SK-N-SH (cell line): ENCODE measurements around the gene APH1B. TPM values are rescaled to one million over a fixed set of nuclear protein-coding genes. Genes with fewer than 3 reads are reported as not detected.

ENCODE experiments used
- CTCF ChIA-PET: fragments of 300-600, 350-600 bp; formaldehyde crosslinking; extraction: SDS; loops from one replicate; lab custom pipeline; 2021; lab: Yijun Ruan, JAX
- POLR2A ChIA-PET: fragments of 350-600 bp; sonication (Branson Sonifier 250); formaldehyde crosslinking; extraction: SDS; loops from one replicate; lab custom pipeline; 2020; ENCODE audit warnings: antibody characterized with exemption, inconsistent platforms; lab: Yijun Ruan, JAX
- DNase-seq: peaks from one replicate; pipeline ENCODE4 v3.0.0; 2012
- H2AFZ ChIP-seq: fragments of 200-600 bp; sonication (generic); 2 replicates; pipeline ENCODE4 v1.8.1; 2016; ENCODE audit warnings: antibody characterized with exemption, mild to moderate bottlenecking, low read depth
- H3F3A ChIP-seq: fragments of 200-600 bp; sonication (generic); replicated peaks from 2 replicates; pipeline ENCODE3; 2016; ENCODE audit warnings: antibody characterized with exemption, mild to moderate bottlenecking; ENCODE audit not compliant: insufficient read depth
- H3K27ac ChIP-seq, 2 experiments: fragments of 200-500 bp in 1 of 2; fragments of 200-600 bp in 1 of 2; sonication (Bioruptor generic) in 1 of 2; sonication (generic), shearing (Covaris generic) in 1 of 2; 2 replicates each; pipeline versions ENCODE4 v1.5.1 to v1.6.1; 2014 to 2016; ENCODE audit warnings: low read depth in 2 of 2, inconsistent platforms in 1 of 2, low read length in 1 of 2, mild to moderate bottlenecking in 1 of 2, mixed read lengths in 1 of 2
- H3K27me3 ChIP-seq: fragments of 200-600 bp; sonication (generic), shearing (Covaris generic); 2 replicates; pipeline ENCODE4 v1.6.1; 2016; ENCODE audit warnings: mixed run types; ENCODE audit not compliant: insufficient read depth
- H3K36me3 ChIP-seq, 2 experiments: fragments of 200-500 bp in 1 of 2; fragments of 200-600 bp in 1 of 2; sonication (Bioruptor generic) in 1 of 2; sonication (generic) in 1 of 2; replicated peaks in 1 of 2; 2 replicates each; pipeline versions ENCODE3 to v1.5.1; 2014 to 2016; ENCODE audit warnings: low read length in 1 of 2, mild to moderate bottlenecking in 1 of 2; ENCODE audit not compliant: insufficient read depth in 2 of 2, control insufficient read depth in 1 of 2
- H3K4me1 ChIP-seq, 2 experiments: fragments of 200-500 bp in 1 of 2; fragments of 200-600 bp in 1 of 2; sonication (Bioruptor generic) in 1 of 2; sonication (generic), shearing (Covaris generic) in 1 of 2; 2 replicates each; pipeline versions ENCODE4 v1.5.1 to v1.6.1; 2014 to 2016; ENCODE audit warnings: low read depth in 1 of 2, low read length in 1 of 2, mixed run types in 1 of 2; ENCODE audit not compliant: insufficient read depth in 2 of 2, control insufficient read depth in 1 of 2
- H3K4me2 ChIP-seq: fragments of 200-600 bp; sonication (generic), shearing (Covaris generic); 2 replicates; pipeline ENCODE4 v1.6.1; 2017; ENCODE audit warnings: mixed run types
- H3K4me3 ChIP-seq, 2 experiments: fragments of 200-500 bp in 1 of 2; fragments of 200-600 bp in 1 of 2; sonication (Bioruptor generic) in 1 of 2; sonication (generic), shearing (Covaris generic) in 1 of 2; 2 replicates each; pipeline versions ENCODE4 v1.5.1 to v1.8.1; 2014 to 2016; ENCODE audit warnings: low read depth in 2 of 2, inconsistent platforms in 1 of 2, low read length in 1 of 2, mild to moderate bottlenecking in 1 of 2, mixed read lengths in 1 of 2, moderate library complexity in 1 of 2
- H3K79me2 ChIP-seq: fragments of 200-600 bp; sonication (generic); 2 replicates; pipeline ENCODE4 v1.8.1; 2017; ENCODE audit warnings: mild to moderate bottlenecking; ENCODE audit not compliant: insufficient read depth
- H3K9ac ChIP-seq: fragments of 200-600 bp; sonication (generic); 2 replicates; pipeline ENCODE4 v1.6.1; 2017; ENCODE audit warnings: mixed run types
- H3K9me2 ChIP-seq: fragments of 200-600 bp; sonication (generic); 2 replicates; pipeline ENCODE4 v1.6.1; 2017; ENCODE audit warnings: mixed run types
- H3K9me3 ChIP-seq: fragments of 200-600 bp; sonication (generic); 2 replicates; pipeline ENCODE4 v1.6.1; 2017; ENCODE audit warnings: mixed run types, mild to moderate bottlenecking, moderate library complexity
- H4K20me1 ChIP-seq: fragments of 200-600 bp; sonication (generic); 2 replicates; pipeline ENCODE4 v1.6.1; 2017; ENCODE audit warnings: mild to moderate bottlenecking, mixed run types; ENCODE audit not compliant: insufficient read depth
- CTCF ChIP-seq: fragments of 200-600 bp; sonication (generic); IDR thresholded peaks from 2 replicates; pipeline ENCODE4 v1.6.1; 2017; ENCODE audit warnings: antibody characterized with exemption, mild to moderate bottlenecking, moderate library complexity
- FOSL2 ChIP-seq: IDR thresholded peaks from 2 replicates; pipeline ENCODE4 v1.4.0; 2012; ENCODE audit warnings: low read depth, mild to moderate bottlenecking, moderate library complexity, borderline replicate concordance
- FOXJ3 ChIP-seq: sonication (generic); formaldehyde crosslinking; IDR thresholded peaks from 2 replicates; pipeline ENCODE4 v1.5.1; 2020; ENCODE audit warnings: mild to moderate bottlenecking, missing genetic modification reagents
- FOXM1 ChIP-seq: IDR thresholded peaks from 2 replicates; pipeline ENCODE4 v1.4.0; 2012; ENCODE audit warnings: low read depth, mild to moderate bottlenecking
- NRF1 ChIP-seq: IDR thresholded peaks from 2 replicates; pipeline ENCODE4 v1.6.1; 2012; ENCODE audit warnings: low read depth, mild to moderate bottlenecking, low read length
- RAD21 ChIP-seq: IDR thresholded peaks from 2 replicates; pipeline ENCODE4 v1.6.1; 2012; ENCODE audit warnings: mild to moderate bottlenecking, low read length
- RCOR1 ChIP-seq: fragments of 150-350 bp; IDR thresholded peaks from 2 replicates; pipeline ENCODE4 v1.6.1; 2017; ENCODE audit warnings: antibody characterized with exemption, low read length
- RFX5 ChIP-seq: IDR thresholded peaks from 2 replicates; pipeline ENCODE4 v1.6.1; 2012; ENCODE audit warnings: mild to moderate bottlenecking, improper control_type of control experiment, low read length
- TAF1 ChIP-seq: IDR thresholded peaks from 2 replicates; pipeline ENCODE4 v1.6.1; 2012; ENCODE audit warnings: low read depth, mild to moderate bottlenecking, low read length, moderate library complexity, borderline replicate concordance
- TCF12 ChIP-seq: IDR thresholded peaks from 2 replicates; pipeline ENCODE4 v1.4.0; 2012
- WGBS: methylation state at CpG from one replicate; pipeline ENCODE4 v1.1.6; 2017; ENCODE audit warnings: low lambda C conversion rate; 5-methylcytosine and 5-hydroxymethylcytosine counted together
- polyA plus RNA-seq, 3 experiments: library from polyadenylated mRNA; depleted of rRNA; stranded (reverse); fragments of >200 nt; gene quantifications; 2 replicates each; pipeline ENCODE4 v1.2.3, GENCODE V29; 2012
- TF ChIP-seq, protein P1 (sequence below): IDR thresholded peaks from 2 replicates; pipeline ENCODE4 v1.6.1; 2012; ENCODE audit warnings: mild to moderate bottlenecking, low read depth, low read length, moderate library complexity
- TF ChIP-seq, protein P2 (sequence below): fragments of 150-350 bp; IDR thresholded peaks from 2 replicates; pipeline ENCODE4 v1.6.1; 2016; ENCODE audit warnings: mild to moderate bottlenecking, low read depth, low read length
- TF ChIP-seq, protein P3 (sequence below): IDR thresholded peaks from 2 replicates; pipeline ENCODE4 v1.4.0; 2012; ENCODE audit warnings: low read depth
- TF ChIP-seq, protein P4 (sequence below): IDR thresholded peaks from 2 replicates; pipeline ENCODE4 v1.4.0; 2012; ENCODE audit warnings: low read depth, borderline replicate concordance
- TF ChIP-seq, protein P5 (sequence below): IDR thresholded peaks from 2 replicates; pipeline ENCODE4 v1.4.0; 2012; ENCODE audit warnings: low read depth, borderline replicate concordance

The APH1B gene
- polyA plus RNA-seq, 1 of the 3 experiments (the other 2 are of a cell fraction) = 7.6 TPM

DNA sequence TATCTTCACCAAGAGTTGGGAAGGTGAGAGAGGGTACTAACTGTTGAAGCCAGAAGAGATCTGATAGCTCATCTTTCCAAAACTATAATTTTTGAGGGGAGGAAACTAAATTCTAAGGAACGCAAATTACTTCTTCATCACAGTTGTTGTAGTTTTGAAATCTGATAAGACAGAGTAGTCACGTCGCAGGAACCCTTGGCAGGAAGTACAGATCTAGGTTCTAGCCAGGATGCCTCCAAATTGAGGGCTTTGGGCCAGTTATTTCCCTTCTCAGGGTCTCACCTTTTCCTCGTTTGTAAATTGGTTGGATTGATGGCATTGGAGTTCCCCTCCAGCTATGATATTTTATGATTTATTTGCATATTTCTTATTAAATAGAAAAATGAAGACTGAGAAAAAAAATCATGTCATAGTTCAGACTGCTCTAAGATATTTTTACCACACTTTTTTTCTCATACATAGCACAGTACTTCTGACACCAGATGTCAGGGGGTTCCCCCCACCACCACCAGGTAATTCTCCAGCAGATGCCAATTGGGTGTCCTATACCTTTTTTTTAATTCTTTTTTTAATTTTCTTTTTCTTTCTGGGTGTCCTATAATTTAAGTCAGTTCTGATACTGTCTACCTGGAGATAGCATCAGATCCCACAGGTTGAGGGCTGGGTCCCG lies 32.3 kb upstream of the APH1B start:
- TF ChIP-seq NRF1 = no peak
- TF ChIP-seq RCOR1 = no peak
- no peak for TF ChIP-seq FOSL2
- TF ChIP-seq, all 33 proteins: peak for 0
- Histone ChIP-seq H3K79me2 (peaks cover 14% of the 10 kb centered on the region), H3K4me2 (no peak overlapping the region), H3K9ac (no peak overlapping the region), H3K4me3 (no peak overlapping the region), H3K36me3 (peaks cover 0 to 18% of the 10 kb centered on the region in 2 experiments), H2AFZ (no peak overlapping the region), H3K9me2 (no peaks in the 10 kb centered on the region), H3K9me3 (no peaks in the 10 kb centered on the region), H3K4me1 (no peaks in the 10 kb centered on the region; a peak in 1 of 4 replicates), H3K27ac (no peak overlapping the region), H3K27me3 (no peaks in the 10 kb centered on the region), H3F3A (peaks cover 14% of the 10 kb centered on the region), H4K20me1 (no peaks in the 10 kb centered on the region)
- ChIA-PET POLR2A (no interaction called here), CTCF (interaction anchor here (1.6 kb wide), 1 partner anchor 17 kb away, joined by 3 read pairs; no protein-coding TSS in a partner anchor)
- 85% methylated on average over 5 of the region's 5 CpGs for WGBS
- DNase-seq = no peak

- 85% methylated on average over 5 of the region's 5 CpGs for WGBS
- Histone ChIP-seq H3K27ac (no peak overlapping the region), H3K9ac (no peak overlapping the region), H2AFZ (no peak overlapping the region), H3K27me3 (no peaks in the 10 kb centered on the region), H3K4me3 (no peak overlapping the region), H3K36me3 (peaks cover 0 to 22% of the 10 kb centered on the region in 2 experiments), H3F3A (peaks cover 29% of the 10 kb centered on the region), H3K9me2 (no peaks in the 10 kb centered on the region), H3K9me3 (no peaks in the 10 kb centered on the region), H4K20me1 (no peaks in the 10 kb centered on the region), H3K79me2 (no peaks in the 10 kb centered on the region; the same call in 1 of the 2 replicates), H3K4me2 (no peak overlapping the region), H3K4me1 (peaks cover 0 to 14% of the 10 kb centered on the region in 2 experiments; a peak in 2 of 4 replicates)
- no peak for DNase-seq
- CTCF ChIA-PET = interaction anchor here (1.0 to 1.6 kb wide), 2 partner anchors 18 to 220 kb away, joined by 3 read pairs; no protein-coding TSS in a partner anchor
- POLR2A ChIA-PET = no interaction called here
- TF ChIP-seq, protein P1, sequence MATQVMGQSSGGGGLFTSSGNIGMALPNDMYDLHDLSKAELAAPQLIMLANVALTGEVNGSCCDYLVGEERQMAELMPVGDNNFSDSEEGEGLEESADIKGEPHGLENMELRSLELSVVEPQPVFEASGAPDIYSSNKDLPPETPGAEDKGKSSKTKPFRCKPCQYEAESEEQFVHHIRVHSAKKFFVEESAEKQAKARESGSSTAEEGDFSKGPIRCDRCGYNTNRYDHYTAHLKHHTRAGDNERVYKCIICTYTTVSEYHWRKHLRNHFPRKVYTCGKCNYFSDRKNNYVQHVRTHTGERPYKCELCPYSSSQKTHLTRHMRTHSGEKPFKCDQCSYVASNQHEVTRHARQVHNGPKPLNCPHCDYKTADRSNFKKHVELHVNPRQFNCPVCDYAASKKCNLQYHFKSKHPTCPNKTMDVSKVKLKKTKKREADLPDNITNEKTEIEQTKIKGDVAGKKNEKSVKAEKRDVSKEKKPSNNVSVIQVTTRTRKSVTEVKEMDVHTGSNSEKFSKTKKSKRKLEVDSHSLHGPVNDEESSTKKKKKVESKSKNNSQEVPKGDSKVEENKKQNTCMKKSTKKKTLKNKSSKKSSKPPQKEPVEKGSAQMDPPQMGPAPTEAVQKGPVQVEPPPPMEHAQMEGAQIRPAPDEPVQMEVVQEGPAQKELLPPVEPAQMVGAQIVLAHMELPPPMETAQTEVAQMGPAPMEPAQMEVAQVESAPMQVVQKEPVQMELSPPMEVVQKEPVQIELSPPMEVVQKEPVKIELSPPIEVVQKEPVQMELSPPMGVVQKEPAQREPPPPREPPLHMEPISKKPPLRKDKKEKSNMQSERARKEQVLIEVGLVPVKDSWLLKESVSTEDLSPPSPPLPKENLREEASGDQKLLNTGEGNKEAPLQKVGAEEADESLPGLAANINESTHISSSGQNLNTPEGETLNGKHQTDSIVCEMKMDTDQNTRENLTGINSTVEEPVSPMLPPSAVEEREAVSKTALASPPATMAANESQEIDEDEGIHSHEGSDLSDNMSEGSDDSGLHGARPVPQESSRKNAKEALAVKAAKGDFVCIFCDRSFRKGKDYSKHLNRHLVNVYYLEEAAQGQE = no peak
- TF ChIP-seq, protein P2, sequence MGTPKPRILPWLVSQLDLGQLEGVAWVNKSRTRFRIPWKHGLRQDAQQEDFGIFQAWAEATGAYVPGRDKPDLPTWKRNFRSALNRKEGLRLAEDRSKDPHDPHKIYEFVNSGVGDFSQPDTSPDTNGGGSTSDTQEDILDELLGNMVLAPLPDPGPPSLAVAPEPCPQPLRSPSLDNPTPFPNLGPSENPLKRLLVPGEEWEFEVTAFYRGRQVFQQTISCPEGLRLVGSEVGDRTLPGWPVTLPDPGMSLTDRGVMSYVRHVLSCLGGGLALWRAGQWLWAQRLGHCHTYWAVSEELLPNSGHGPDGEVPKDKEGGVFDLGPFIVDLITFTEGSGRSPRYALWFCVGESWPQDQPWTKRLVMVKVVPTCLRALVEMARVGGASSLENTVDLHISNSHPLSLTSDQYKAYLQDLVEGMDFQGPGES = no peak
- TF ChIP-seq, protein P3, sequence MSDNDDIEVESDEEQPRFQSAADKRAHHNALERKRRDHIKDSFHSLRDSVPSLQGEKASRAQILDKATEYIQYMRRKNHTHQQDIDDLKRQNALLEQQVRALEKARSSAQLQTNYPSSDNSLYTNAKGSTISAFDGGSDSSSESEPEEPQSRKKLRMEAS = no peak
- TF ChIP-seq RFX5 (no peak), TAF1 (no peak), CTCF (no peak), TCF12 (no peak), RAD21 (no peak), FOXM1 (no peak), FOXJ3 (CRISPR knock-in tag) (no peak)
- TF ChIP-seq, protein P4, sequence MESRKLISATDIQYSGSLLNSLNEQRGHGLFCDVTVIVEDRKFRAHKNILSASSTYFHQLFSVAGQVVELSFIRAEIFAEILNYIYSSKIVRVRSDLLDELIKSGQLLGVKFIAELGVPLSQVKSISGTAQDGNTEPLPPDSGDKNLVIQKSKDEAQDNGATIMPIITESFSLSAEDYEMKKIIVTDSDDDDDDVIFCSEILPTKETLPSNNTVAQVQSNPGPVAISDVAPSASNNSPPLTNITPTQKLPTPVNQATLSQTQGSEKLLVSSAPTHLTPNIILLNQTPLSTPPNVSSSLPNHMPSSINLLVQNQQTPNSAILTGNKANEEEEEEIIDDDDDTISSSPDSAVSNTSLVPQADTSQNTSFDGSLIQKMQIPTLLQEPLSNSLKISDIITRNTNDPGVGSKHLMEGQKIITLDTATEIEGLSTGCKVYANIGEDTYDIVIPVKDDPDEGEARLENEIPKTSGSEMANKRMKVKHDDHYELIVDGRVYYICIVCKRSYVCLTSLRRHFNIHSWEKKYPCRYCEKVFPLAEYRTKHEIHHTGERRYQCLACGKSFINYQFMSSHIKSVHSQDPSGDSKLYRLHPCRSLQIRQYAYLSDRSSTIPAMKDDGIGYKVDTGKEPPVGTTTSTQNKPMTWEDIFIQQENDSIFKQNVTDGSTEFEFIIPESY = no peak
- TF ChIP-seq, protein P5, sequence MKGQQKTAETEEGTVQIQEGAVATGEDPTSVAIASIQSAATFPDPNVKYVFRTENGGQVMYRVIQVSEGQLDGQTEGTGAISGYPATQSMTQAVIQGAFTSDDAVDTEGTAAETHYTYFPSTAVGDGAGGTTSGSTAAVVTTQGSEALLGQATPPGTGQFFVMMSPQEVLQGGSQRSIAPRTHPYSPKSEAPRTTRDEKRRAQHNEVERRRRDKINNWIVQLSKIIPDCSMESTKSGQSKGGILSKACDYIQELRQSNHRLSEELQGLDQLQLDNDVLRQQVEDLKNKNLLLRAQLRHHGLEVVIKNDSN = no peak
Observed at GRCh38 chr15:63246691-63247469, 30.5 kb upstream of the APH1B start.
